Bronchial epithelial cell (primary cell): ENCODE data around the gene LRRC75A. TPM values are rescaled to one million over a fixed set of nuclear protein-coding genes. Genes with fewer than 3 reads are reported as not detected.

Experiments used
- DNase-seq: peaks from one replicate; pipeline ENCODE4 v3.0.0-alpha.2; 2010; ENCODE audit warnings: low read depth
- FAIRE-seq: peaks from 2 replicates; lab custom pipeline; 2011; peaks lifted over from hg19 to GRCh38; lab: Jason Lieb, UNC
- H3K27me3 ChIP-seq: 2 replicates; pipeline ENCODE4 v1.5.1; 2011; ENCODE audit warnings: low read length; ENCODE audit not compliant: control insufficient read depth, insufficient read depth
- H3K36me3 ChIP-seq: 2 replicates; pipeline ENCODE4 v1.5.1; 2011; ENCODE audit warnings: low read length; ENCODE audit not compliant: control insufficient read depth, insufficient read depth
- H3K4me3 ChIP-seq: 2 replicates; pipeline ENCODE4 v1.5.1; 2011; ENCODE audit warnings: mild to moderate bottlenecking, low read depth, low read length, control low read depth
- CTCF ChIP-seq: IDR thresholded peaks from 2 replicates; pipeline ENCODE4 v1.5.1; 2011; ENCODE audit warnings: mild to moderate bottlenecking, moderate library complexity, low read length, control low read depth, inconsistent platforms; ENCODE audit not compliant: insufficient read depth, severe bottlenecking
- total RNA-seq: library from RNA; depleted of rRNA; stranded (reverse); fragments of >200 nt; gene quantifications from 2 replicates; pipeline ENCODE4 v1.2.1, GENCODE V29; 2014

Gene LRRC75A
- total RNA-seq, 1 donor from 2014 or later: not detected

- TF ChIP-seq CTCF: no peak
- H3K36me3 ChIP-seq: peaks cover 32% of the 10 kb centered on the region
- FAIRE-seq (no peak), DNase-seq (peak; percentile 55)
- peak overlapping the region; percentile 69 for H3K4me3 ChIP-seq
- no peaks in the 10 kb centered on the region for H3K27me3 ChIP-seq
Observed at GRCh38 chr17:16439811-16440351, 52.1 kb downstream of the LRRC75A start.

GRCh38 chr17:16439303-16439791 lies 52.6 kb downstream of the LRRC75A start:
- peaks cover 32% of the 10 kb centered on the region for H3K36me3 ChIP-seq
- DNase-seq: no peak
- no peak for TF ChIP-seq CTCF
- no peaks in the 10 kb centered on the region for H3K27me3 ChIP-seq
- FAIRE-seq: no peak
- H3K4me3 ChIP-seq: peak overlapping the region; percentile 69

- peaks cover 27% of the 10 kb centered on the region for H3K36me3 ChIP-seq
- no peak for FAIRE-seq
- no peaks in the 10 kb centered on the region for H3K27me3 ChIP-seq
- peak; percentile 97 for DNase-seq
- peak overlapping the region; percentile 69 for H3K4me3 ChIP-seq
- no peak for TF ChIP-seq CTCF
Observed at GRCh38 chr17:16438557-16439302, 53.3 kb downstream of the LRRC75A start.

- FAIRE-seq (peak; percentile 13), DNase-seq (no peak)
- Histone ChIP-seq H3K36me3 (peaks cover 21% of the 10 kb centered on the region), H3K27me3 (no peaks in the 10 kb centered on the region), H3K4me3 (peak overlapping the region; percentile 0)
- TF ChIP-seq CTCF: no peak
Observed at GRCh38 chr17:16438173-16438556, 53.8 kb downstream of the LRRC75A start.

- no peak overlapping the region for H3K4me3 ChIP-seq
- no peaks in the 10 kb centered on the region for H3K27me3 ChIP-seq
- DNase-seq (no peak), FAIRE-seq (no peak)
- peaks cover 11% of the 10 kb centered on the region for H3K36me3 ChIP-seq
- TF ChIP-seq CTCF: no peak
Observed at GRCh38 chr17:16437083-16437482, 54.9 kb downstream of the LRRC75A start.
